A549 (cell line): ENCODE data around the gene PRKN. TPM values are rescaled to one million over a fixed set of nuclear protein-coding genes. Genes with fewer than 3 reads are reported as not detected.

Source experiments
- ATAC-seq, 2 experiments: fragments of 200-7000 bp in 1 of 2; fragments of >200 bp in 1 of 2; cut with Nextera tagmentation in 1 of 2; cut with Tn5 transposase in 1 of 2; 3 replicates each; pipeline versions ENCODE4 v1.8.0 to v1.9.1; 2018 to 2020; ENCODE audit warnings: mild to moderate bottlenecking in 1 of 2, moderate library complexity in 1 of 2
- CTCF ChIA-PET: fragments of 300-600 bp; sonication (Branson Sonifier 250); formaldehyde crosslinking; extraction: SDS; loops from one replicate; lab custom pipeline; 2021; ENCODE audit warnings: antibody characterized with exemption, inconsistent platforms; lab: Yijun Ruan, JAX
- POLR2A ChIA-PET: fragments of 350-600 bp; formaldehyde crosslinking; extraction: SDS; loops from one replicate; lab custom pipeline; 2021; ENCODE audit warnings: antibody characterized with exemption, inconsistent platforms; lab: Yijun Ruan, JAX
- DNase-seq, 2 experiments: peaks; one replicate each; pipeline versions ENCODE4 v3.0.0 to v3.0.0-alpha.2; 2011 to 2016; ENCODE audit warnings: low read depth in 1 of 2, low spot score in 1 of 2
- FAIRE-seq: peaks from 2 replicates; lab custom pipeline; 2011; peaks lifted over from hg19 to GRCh38; lab: Jason Lieb, UNC
- H3K27ac ChIP-seq, 2 experiments: fragments of >200 bp; sonication (Bioruptor Twin); formaldehyde crosslinking; 3 replicates each; pipeline ENCODE4 v1.5.1; 2016 to 2017
- H3K4me1 ChIP-seq: fragments of >200 bp; sonication (Bioruptor Twin); formaldehyde crosslinking; 3 replicates; pipeline ENCODE4 v1.6.1; 2016
- H3K4me2 ChIP-seq: fragments of >200 bp; sonication (Bioruptor Twin); formaldehyde crosslinking; 3 replicates; pipeline ENCODE4 v1.6.1; 2016
- H3K4me3 ChIP-seq: fragments of >200 bp; sonication (Bioruptor Twin); formaldehyde crosslinking; 3 replicates; pipeline ENCODE4 v1.5.1; 2016
- H3K9me3 ChIP-seq: fragments of >200 bp; sonication (Bioruptor Twin); formaldehyde crosslinking; 3 replicates; pipeline ENCODE4 v1.6.1; 2016
- BHLHE40 ChIP-seq: IDR thresholded peaks from 2 replicates; pipeline ENCODE4 v1.6.1; 2012; ENCODE audit warnings: low read depth, low read length, inconsistent platforms
- FOSL2 ChIP-seq, 2 experiments: fragments of 450-650 bp in 1 of 2; fragments of >200 bp in 1 of 2; sonication (Bioruptor Twin) in 1 of 2; formaldehyde crosslinking; IDR thresholded peaks; 2 replicates each; pipeline versions ENCODE4 v1.5.0 to v1.6.1; 2016 to 2020; ENCODE audit warnings: mild to moderate bottlenecking in 1 of 2, moderate library complexity in 1 of 2
- FOXS1 ChIP-seq: fragments of 250-450 bp; sonication (Bioruptor Pico); IDR thresholded peaks from 2 replicates; pipeline ENCODE4 v1.5.0; 2020; ENCODE audit warnings: mild to moderate bottlenecking, moderate library complexity
- GATA3 ChIP-seq: IDR thresholded peaks from 2 replicates; pipeline ENCODE4 v1.6.1; 2012; ENCODE audit warnings: borderline replicate concordance
- JUN ChIP-seq, 2 experiments: fragments of >200 bp; sonication (Bioruptor Twin); formaldehyde crosslinking; IDR thresholded peaks; 2 replicates in 1 of 2; 3 replicates in 1 of 2; pipeline ENCODE4 v1.6.1; 2016 to 2017
- JUNB ChIP-seq: fragments of >200 bp; sonication (Bioruptor Twin); formaldehyde crosslinking; IDR thresholded peaks from 2 replicates; pipeline ENCODE4 v1.6.1; 2016
- MAFK ChIP-seq: fragments of 450-650 bp; IDR thresholded peaks from 2 replicates; pipeline ENCODE4 v1.6.1; 2014; ENCODE audit not compliant: partially characterized antibody
- MYC ChIP-seq: IDR thresholded peaks from 2 replicates; pipeline ENCODE4 v1.6.1; 2012; ENCODE audit warnings: mild to moderate bottlenecking, inconsistent platforms, low read length, improper control_type of control experiment, borderline replicate concordance
- RARB ChIP-seq: fragments of 250-450 bp; sonication (Bioruptor Pico); IDR thresholded peaks from 2 replicates; pipeline ENCODE4 v1.8.0; 2021; ENCODE audit warnings: mild to moderate bottlenecking, moderate library complexity
- RCOR1 ChIP-seq: fragments of 150-350 bp; IDR thresholded peaks from 2 replicates; pipeline ENCODE4 v1.6.1; 2014; ENCODE audit warnings: antibody characterized with exemption, low read length, low read depth
- TFCP2L1 ChIP-seq: fragments of 250-450 bp; sonication (Bioruptor Pico); IDR thresholded peaks from 2 replicates; pipeline ENCODE4 v1.5.0; 2021; ENCODE audit warnings: mild to moderate bottlenecking
- TP53 ChIP-seq: fragments of 250-450 bp; sonication (Bioruptor Pico); IDR thresholded peaks from 2 replicates; pipeline ENCODE4 v1.5.0; 2021; ENCODE audit warnings: mild to moderate bottlenecking, moderate library complexity
- ZC3H11A ChIP-seq: fragments of 450-650 bp; IDR thresholded peaks from 2 replicates; pipeline ENCODE4 v1.6.1; 2014; ENCODE audit warnings: antibody characterized with exemption, mild to moderate bottlenecking
- ZFP36 ChIP-seq: fragments of 450-650 bp; IDR thresholded peaks from 2 replicates; pipeline ENCODE4 v1.6.1; 2014; ENCODE audit warnings: borderline replicate concordance; ENCODE audit not compliant: partially characterized antibody
- WGBS: methylation state at CpG from one replicate; pipeline ENCODE4 v1.1.6; 2017; ENCODE audit errors: missing lambda C conversion rate; 5-methylcytosine and 5-hydroxymethylcytosine counted together
- polyA plus RNA-seq, 4 experiments: library from polyadenylated mRNA; depleted of rRNA in 3 of 4; stranded (reverse); fragments of >200 nt; fragmentation: RNase III in 1 of 4; extraction: RNeasy Plus Mini Kit Qiagen cat#74134 plus additional on column Dnase treatment in 1 of 4; gene quantifications; 2 replicates in 3 of 4; 3 replicates in 1 of 4; pipeline ENCODE4 v1.2.3, GENCODE V29; 2011 to 2017
- TF ChIP-seq, protein P1 (sequence below): fragments of 150-350 bp; IDR thresholded peaks from 2 replicates; pipeline ENCODE4 v1.6.1; 2014; ENCODE audit warnings: low read depth, mild to moderate bottlenecking, low read length
- TF ChIP-seq, protein P2 (sequence below): fragments of 200-600 bp; sonication (generic); IDR thresholded peaks from 2 replicates; pipeline ENCODE4 v1.6.1; 2016; ENCODE audit warnings: antibody characterized with exemption, mild to moderate bottlenecking, moderate library complexity

The PRKN gene
- polyA plus RNA-seq, 2 of the 4 experiments (the other 2 are of a cell fraction): 0.36 to 0.39 TPM

DNA sequence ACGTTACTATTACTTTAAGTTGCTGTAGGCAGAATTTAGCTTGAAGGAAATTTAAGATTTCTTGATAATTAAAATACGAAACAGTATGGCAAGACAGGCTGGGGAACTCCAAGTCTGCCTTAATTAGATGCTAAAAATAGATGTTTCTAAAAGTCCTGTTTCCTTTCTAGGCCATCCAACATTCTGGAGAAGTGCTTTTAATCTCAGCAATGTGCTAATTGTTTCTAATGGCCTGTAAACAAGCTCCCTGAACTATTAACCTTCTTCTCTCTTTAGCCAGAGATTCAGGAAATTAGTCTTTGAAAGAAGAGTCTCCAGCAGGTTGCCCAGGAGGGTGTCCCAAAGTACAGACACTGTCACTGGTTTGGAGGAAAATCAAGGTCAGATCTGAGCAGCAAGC lies 776.4 kb downstream of the PRKN start:
- H3K4me3 ChIP-seq: no peak overlapping the region
- FAIRE-seq: no peak
- DNase-seq: no peak
- ChIA-PET CTCF (no interaction called here), POLR2A (no interaction called here)
- no peaks in the 10 kb centered on the region for H3K9me3 ChIP-seq
- 74% methylated on average over 2 of the region's 2 CpGs for WGBS
- H3K4me2 ChIP-seq: no peak overlapping the region
- H3K4me1 ChIP-seq: no peaks in the 10 kb centered on the region
- H3K27ac ChIP-seq: no peak overlapping the region
- no peak for ATAC-seq
- TF ChIP-seq JUNB (no peak), ZFP36 (no peak), TP53 (CRISPR knock-in tag) (no peak), FOXS1 (no peak), ZC3H11A (no peak), TFCP2L1 (CRISPR knock-in tag) (no peak), BHLHE40 (no peak), JUN (IDR thresholded peaks at IDR 0.05) (no peak), MAFK (no peak), MYC (no peak), GATA3 (no peak), RCOR1 (no peak), RARB (CRISPR knock-in tag) (no peak)
- TF ChIP-seq, protein P1, sequence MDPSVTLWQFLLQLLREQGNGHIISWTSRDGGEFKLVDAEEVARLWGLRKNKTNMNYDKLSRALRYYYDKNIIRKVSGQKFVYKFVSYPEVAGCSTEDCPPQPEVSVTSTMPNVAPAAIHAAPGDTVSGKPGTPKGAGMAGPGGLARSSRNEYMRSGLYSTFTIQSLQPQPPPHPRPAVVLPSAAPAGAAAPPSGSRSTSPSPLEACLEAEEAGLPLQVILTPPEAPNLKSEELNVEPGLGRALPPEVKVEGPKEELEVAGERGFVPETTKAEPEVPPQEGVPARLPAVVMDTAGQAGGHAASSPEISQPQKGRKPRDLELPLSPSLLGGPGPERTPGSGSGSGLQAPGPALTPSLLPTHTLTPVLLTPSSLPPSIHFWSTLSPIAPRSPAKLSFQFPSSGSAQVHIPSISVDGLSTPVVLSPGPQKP: no peak
- TF ChIP-seq, protein P2, sequence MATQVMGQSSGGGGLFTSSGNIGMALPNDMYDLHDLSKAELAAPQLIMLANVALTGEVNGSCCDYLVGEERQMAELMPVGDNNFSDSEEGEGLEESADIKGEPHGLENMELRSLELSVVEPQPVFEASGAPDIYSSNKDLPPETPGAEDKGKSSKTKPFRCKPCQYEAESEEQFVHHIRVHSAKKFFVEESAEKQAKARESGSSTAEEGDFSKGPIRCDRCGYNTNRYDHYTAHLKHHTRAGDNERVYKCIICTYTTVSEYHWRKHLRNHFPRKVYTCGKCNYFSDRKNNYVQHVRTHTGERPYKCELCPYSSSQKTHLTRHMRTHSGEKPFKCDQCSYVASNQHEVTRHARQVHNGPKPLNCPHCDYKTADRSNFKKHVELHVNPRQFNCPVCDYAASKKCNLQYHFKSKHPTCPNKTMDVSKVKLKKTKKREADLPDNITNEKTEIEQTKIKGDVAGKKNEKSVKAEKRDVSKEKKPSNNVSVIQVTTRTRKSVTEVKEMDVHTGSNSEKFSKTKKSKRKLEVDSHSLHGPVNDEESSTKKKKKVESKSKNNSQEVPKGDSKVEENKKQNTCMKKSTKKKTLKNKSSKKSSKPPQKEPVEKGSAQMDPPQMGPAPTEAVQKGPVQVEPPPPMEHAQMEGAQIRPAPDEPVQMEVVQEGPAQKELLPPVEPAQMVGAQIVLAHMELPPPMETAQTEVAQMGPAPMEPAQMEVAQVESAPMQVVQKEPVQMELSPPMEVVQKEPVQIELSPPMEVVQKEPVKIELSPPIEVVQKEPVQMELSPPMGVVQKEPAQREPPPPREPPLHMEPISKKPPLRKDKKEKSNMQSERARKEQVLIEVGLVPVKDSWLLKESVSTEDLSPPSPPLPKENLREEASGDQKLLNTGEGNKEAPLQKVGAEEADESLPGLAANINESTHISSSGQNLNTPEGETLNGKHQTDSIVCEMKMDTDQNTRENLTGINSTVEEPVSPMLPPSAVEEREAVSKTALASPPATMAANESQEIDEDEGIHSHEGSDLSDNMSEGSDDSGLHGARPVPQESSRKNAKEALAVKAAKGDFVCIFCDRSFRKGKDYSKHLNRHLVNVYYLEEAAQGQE: no peak

DNA sequence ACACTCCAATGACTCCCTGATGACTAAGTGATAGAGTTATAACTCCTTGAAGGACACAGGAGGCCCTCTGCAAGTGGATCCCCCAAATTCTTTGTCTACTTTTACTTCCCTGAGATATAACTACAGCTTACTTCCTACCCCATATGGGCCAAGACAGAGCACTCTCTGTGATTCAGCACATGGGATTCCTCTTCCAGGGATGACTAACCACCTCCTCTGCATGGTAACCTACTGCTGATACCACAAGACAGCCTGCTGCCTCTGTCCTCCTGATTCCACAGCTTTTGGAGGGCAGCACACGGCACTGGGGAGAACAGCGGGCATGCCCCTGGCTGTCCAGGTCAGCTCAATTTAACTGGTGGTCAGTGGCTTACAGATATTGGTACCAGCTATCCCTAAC lies 778.0 kb downstream of the PRKN start:
- CTCF ChIA-PET: no interaction called here
- 100% methylated on average over 2 of the region's 2 CpGs for WGBS
- FAIRE-seq: no peak

More for the DNA sequence above, 778.0 kb downstream of the PRKN start:
- TF ChIP-seq MYC (no peak), FOSL2 (IDR thresholded peaks at IDR 0.05) (no peak), FOSL2 (CRISPR knock-in tag; IDR thresholded peaks at IDR 0.05) (no peak)
- TF ChIP-seq, protein P2: no peak
- DNase-seq (no peak), ATAC-seq (no peak)
- no peaks in the 10 kb centered on the region for H3K9me3 ChIP-seq
- no peaks in the 10 kb centered on the region for H3K4me1 ChIP-seq
- POLR2A ChIA-PET: interaction anchor here (0.5 kb wide), 1 partner anchor 14 kb away, joined by 4 read pairs; no protein-coding TSS in a partner anchor
- H3K4me2 ChIP-seq: no peak overlapping the region
- H3K27ac ChIP-seq: no peak overlapping the region
- no peak overlapping the region for H3K4me3 ChIP-seq
